Common myeloid progenitor, CD34-positive (primary cell): Measurements from ENCODE around the gene LCE1D.

Experiments used
- CTCF ChIA-PET: fragments of 350-600 bp; sonication (Branson Sonifier 250); formaldehyde crosslinking; loops from one replicate; lab custom pipeline; 2021; ENCODE audit warnings: antibody characterized with exemption; lab: Charles Lee
- POLR2A ChIA-PET: fragments of 350-600 bp; sonication (Branson Sonifier 250); formaldehyde crosslinking; loops from one replicate; lab custom pipeline; 2021; ENCODE audit warnings: antibody characterized with exemption; lab: Charles Lee
- DNase-seq, 3 donors: peaks; one replicate each; pipeline versions ENCODE4 v3.0.0 to v3.0.0-alpha.2; 2013
- H3K27ac ChIP-seq, 2 experiments: 1 replicate in 1 of 2; 2 replicates in 1 of 2; pipeline ENCODE4 v1.7.0; 2013; ENCODE audit warnings: inconsistent platforms in 2 of 2, low read length in 2 of 2, mild to moderate bottlenecking in 2 of 2, low read depth in 1 of 2, moderate library complexity in 1 of 2; ENCODE audit not compliant: severe bottlenecking in 2 of 2, insufficient read depth in 1 of 2, poor library complexity in 1 of 2
- H3K27me3 ChIP-seq, 5 experiments: replicated peaks in 2 of 5; 1 replicate in 3 of 5; 2 replicates in 2 of 5; pipeline versions ENCODE4 v1.6.1 to v1.7.0; 2013; ENCODE audit warnings: low read length in 4 of 5, mild to moderate bottlenecking in 2 of 5, moderate library complexity in 2 of 5, inconsistent platforms in 1 of 5; ENCODE audit not compliant: insufficient read depth in 5 of 5, control insufficient read depth in 4 of 5
- H3K36me3 ChIP-seq, 4 experiments: 1 replicate in 2 of 4; 2 replicates in 2 of 4; pipeline versions ENCODE4 v1.6.1 to v1.7.0; 2013; ENCODE audit warnings: low read length in 3 of 4, control low read depth in 1 of 4, mild to moderate bottlenecking in 1 of 4; ENCODE audit not compliant: control insufficient read depth in 4 of 4, insufficient read depth in 4 of 4
- H3K4me1 ChIP-seq, 4 experiments: 1 replicate in 3 of 4; 2 replicates in 1 of 4; pipeline versions ENCODE4 v1.6.1 to v1.7.1; 2013; ENCODE audit warnings: low read length in 3 of 4, mild to moderate bottlenecking in 3 of 4, control low read depth in 1 of 4, inconsistent platforms in 1 of 4, moderate library complexity in 1 of 4; ENCODE audit not compliant: control insufficient read depth in 4 of 4, insufficient read depth in 4 of 4; ENCODE audit errors: control extremely low read depth in 1 of 4
- H3K4me3 ChIP-seq, 7 experiments: 1 replicate in 4 of 7; 2 replicates in 3 of 7; pipeline versions ENCODE4 v1.5.1 to v1.7.0; 2013; ENCODE audit warnings: mild to moderate bottlenecking in 7 of 7, low read length in 6 of 7, moderate library complexity in 6 of 7, inconsistent platforms in 2 of 7, low read depth in 2 of 7, control low read depth in 1 of 7; ENCODE audit not compliant: insufficient read depth in 4 of 7, control insufficient read depth in 1 of 7; ENCODE audit errors: extremely low read depth in 1 of 7
- H3K9me3 ChIP-seq, 5 experiments: 1 replicate in 4 of 5; 2 replicates in 1 of 5; pipeline versions ENCODE4 v1.6.1 to v1.7.1; 2013; ENCODE audit warnings: low read length in 4 of 5, mild to moderate bottlenecking in 2 of 5, inconsistent platforms in 1 of 5, low read depth in 1 of 5, moderate library complexity in 1 of 5; ENCODE audit not compliant: control insufficient read depth in 4 of 5, insufficient read depth in 2 of 5; ENCODE audit errors: control extremely low read depth in 1 of 5
- WGBS: methylation state at CpG from one replicate; pipeline ENCODE4 v1.1.5; 2013; ENCODE audit not compliant: insufficient coverage; 5-methylcytosine and 5-hydroxymethylcytosine counted together

The LCE1D gene

DNA sequence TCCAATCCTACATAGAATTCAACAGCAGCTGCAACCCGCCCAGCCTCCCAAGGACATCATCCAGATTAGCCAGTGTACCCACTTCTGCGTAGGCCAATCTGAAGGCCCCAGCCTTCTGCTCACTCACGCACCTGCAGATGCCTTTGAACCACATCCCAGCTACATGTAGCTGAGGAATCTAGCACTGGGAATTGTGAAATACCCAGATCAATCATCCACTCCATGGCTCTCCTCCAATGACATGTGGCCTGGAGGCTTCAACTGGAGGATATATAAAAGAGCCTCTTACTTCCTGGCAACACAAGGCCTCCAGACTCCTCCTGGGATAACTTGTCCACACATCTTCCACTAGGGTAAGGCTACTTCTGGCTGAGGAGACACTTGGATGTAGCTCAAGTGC lies 46.0 kb downstream of the LCE1D start, which contains the start of gene LCE6A:
Gene LCE6A (plus strand): TSS at position 301 of the 400 bp plus-strand sequence. CDS start 665 bp downstream, outside the sequence.
- Histone ChIP-seq H3K4me3 (no peak within 1 kb of the TSS), H3K36me3 (no peaks in the 10 kb centered on the region), H3K4me1 (no peaks in the 10 kb centered on the region), H3K27me3 (peaks cover 0 to 11% (median 2%) of the 10 kb centered on the region in 5 experiments), H3K27ac (no peak within 1 kb of the TSS), H3K9me3 (no peaks in the 10 kb centered on the region)
- CTCF ChIA-PET: no interaction called here
- POLR2A ChIA-PET: no interaction called here
- 95% methylated on average over 3 of the region's 3 CpGs for WGBS
- DNase-seq: no peak
